Ureter (tissue), 1 donor: ENCODE data around the gene LNPEP. TPM values are rescaled to one million over a fixed set of nuclear protein-coding genes. Genes with fewer than 3 reads are reported as not detected.

Experiments
- DNase-seq: peaks from one replicate; pipeline ENCODE4 v3.0.0-alpha.2; 2020; ENCODE audit warnings: low spot score
- total RNA-seq: library from RNA; stranded (reverse); gene quantifications from one replicate; pipeline ENCODE4 v1.2.4, GENCODE V29; 2023
- donor health status: DM: yes; HTN: yes; CAD: no.

Gene LNPEP
- total RNA-seq, 1 donor from 2014 or later = 56.3 TPM

GRCh38 chr5:96999856-97000255 lies 64.0 kb downstream of the LNPEP start:
- no peak for DNase-seq

- no peak for DNase-seq
Observed at GRCh38 chr5:97000391-97000790, 64.5 kb downstream of the LNPEP start.

GRCh38 chr5:97002983-97003382 lies 67.1 kb downstream of the LNPEP start:
- no peak for DNase-seq

- no peak for DNase-seq
Observed at GRCh38 chr5:97004423-97005060, 68.7 kb downstream of the LNPEP start.

- DNase-seq = no peak
Observed at GRCh38 chr5:97006454-97007060, 70.7 kb downstream of the LNPEP start.

GRCh38 chr5:97009212-97009898 lies 73.5 kb downstream of the LNPEP start:
- DNase-seq = no peak

GRCh38 chr5:97009921-97010320 lies 74.0 kb downstream of the LNPEP start:
- DNase-seq = no peak

GRCh38 chr5:97010606-97011005 lies 74.7 kb downstream of the LNPEP start:
- no peak for DNase-seq

GRCh38 chr5:97011567-97011966 lies 75.7 kb downstream of the LNPEP start:
- DNase-seq = no peak

- no peak for DNase-seq
Observed at GRCh38 chr5:97019435-97020117, 83.7 kb downstream of the LNPEP start.

GRCh38 chr5:97021416-97021815 lies 85.5 kb downstream of the LNPEP start:
- no peak for DNase-seq

- DNase-seq = no peak
Observed at GRCh38 chr5:97022898-97023297, 87.0 kb downstream of the LNPEP start.

GRCh38 chr5:97026721-97027120 lies 90.8 kb downstream of the LNPEP start:
- no peak for DNase-seq

GRCh38 chr5:97037819-97038218 lies 101.9 kb downstream of the LNPEP start:
- DNase-seq = no peak

GRCh38 chr5:97041239-97041638 lies 105.4 kb downstream of the LNPEP start:
- DNase-seq = no peak

GRCh38 chr5:97042996-97043395 lies 107.1 kb downstream of the LNPEP start:
- DNase-seq = no peak

- DNase-seq = no peak
Observed at GRCh38 chr5:97043511-97043910, 107.6 kb downstream of the LNPEP start.

GRCh38 chr5:97044052-97044451 lies 108.2 kb downstream of the LNPEP start:
- no peak for DNase-seq

GRCh38 chr5:97046270-97046982 lies 110.5 kb downstream of the LNPEP start:
- DNase-seq = no peak

GRCh38 chr5:97047076-97047475 lies 111.2 kb downstream of the LNPEP start:
- DNase-seq = no peak

- DNase-seq = no peak
Observed at GRCh38 chr5:97049175-97049574, 113.3 kb downstream of the LNPEP start.

GRCh38 chr5:97056263-97056662 lies 120.4 kb downstream of the LNPEP start:
- DNase-seq = no peak
